Progenitor cell of endocrine pancreas (in vitro differentiated cells): ENCODE measurements around the gene USP15. TPM values are rescaled to one million over a fixed set of nuclear protein-coding genes. Genes with fewer than 3 reads are reported as not detected.

ENCODE experiments used
- DNase-seq: peaks from one replicate; pipeline ENCODE4 v3.0.0; 2021; ENCODE audit warnings: low spot score; ENCODE audit not compliant: unreplicated experiment
- H3K27ac Mint-ChIP-seq: 2 replicates; pipeline ENCODE4 v1.8.0; 2021; ENCODE audit warnings: mild to moderate bottlenecking, moderate library complexity, mixed read lengths
- H3K27me3 Mint-ChIP-seq: 2 replicates; pipeline ENCODE4 v1.8.0; 2021; ENCODE audit warnings: mixed read lengths
- H3K36me3 Mint-ChIP-seq: 2 replicates; pipeline ENCODE4 v1.8.0; 2022; ENCODE audit warnings: mixed read lengths; ENCODE audit not compliant: insufficient read depth
- H3K4me1 Mint-ChIP-seq: 2 replicates; pipeline ENCODE4 v1.8.0; 2021; ENCODE audit warnings: low read depth, mixed read lengths
- H3K4me3 Mint-ChIP-seq: 2 replicates; pipeline ENCODE4 v1.8.0; 2021; ENCODE audit warnings: low read depth, mild to moderate bottlenecking, moderate library complexity, mixed read lengths
- H3K9me3 Mint-ChIP-seq: 2 replicates; pipeline ENCODE4 v1.8.0; 2021; ENCODE audit warnings: low read depth, mixed read lengths
- CTCF ChIP-seq: fragments of 200-600 bp; sonication (generic); IDR thresholded peaks from one replicate; pipeline ENCODE4 v1.5.0; 2021; ENCODE audit warnings: antibody characterized with exemption, mild to moderate bottlenecking; ENCODE audit not compliant: unreplicated experiment
- total RNA-seq: library from RNA; stranded (reverse); gene quantifications from 2 replicates; pipeline ENCODE4 v1.2.1, GENCODE V29; 2021

USP15 gene
- total RNA-seq, 1 donor from 2014 or later: 43.3 TPM

GRCh38 chr12:62217466-62218194 lies 42.6 kb upstream of the USP15 start:
- Mint-ChIP-seq H3K27me3 (no peaks in the 10 kb centered on the region), H3K36me3 (no peaks in the 10 kb centered on the region), H3K9me3 (peaks cover 3% of the 10 kb centered on the region), H3K27ac (no peak overlapping the region), H3K4me3 (no peak overlapping the region), H3K4me1 (peaks cover 16% of the 10 kb centered on the region)
- no peak for TF ChIP-seq CTCF
- DNase-seq: no peak

GRCh38 chr12:62221107-62221506 lies 39.1 kb upstream of the USP15 start:
- Mint-ChIP-seq H3K9me3 (peaks cover 3% of the 10 kb centered on the region), H3K4me1 (peaks cover 9% of the 10 kb centered on the region), H3K36me3 (no peaks in the 10 kb centered on the region), H3K4me3 (no peak overlapping the region), H3K27me3 (no peaks in the 10 kb centered on the region), H3K27ac (no peak overlapping the region)
- TF ChIP-seq CTCF: no peak
- DNase-seq: no peak

DNA sequence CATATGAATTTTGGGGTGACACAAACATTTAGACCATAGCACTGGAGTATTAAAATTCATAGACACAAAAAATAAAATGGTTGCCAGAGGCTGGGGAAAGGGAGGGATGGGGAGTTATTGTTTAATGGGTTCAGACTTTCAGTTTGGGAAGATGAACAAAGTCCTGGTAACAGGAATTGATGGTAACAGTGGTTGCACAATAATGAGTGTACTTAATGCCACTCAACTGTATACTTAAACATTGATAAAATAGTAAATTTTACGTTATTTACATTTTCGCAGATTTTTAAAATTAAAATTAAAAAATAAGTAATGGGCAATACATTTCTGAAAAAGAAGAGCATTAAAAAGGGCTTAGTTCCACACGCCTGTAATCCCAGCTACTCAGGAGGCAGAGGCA lies 35.6 kb upstream of the USP15 start:
- TF ChIP-seq CTCF: no peak
- H3K9me3 Mint-ChIP-seq: peaks cover 3% of the 10 kb centered on the region
- no peak overlapping the region for H3K4me3 Mint-ChIP-seq
- H3K27me3 Mint-ChIP-seq: no peaks in the 10 kb centered on the region
- no peak for DNase-seq
- peaks cover 9% of the 10 kb centered on the region for H3K4me1 Mint-ChIP-seq
- H3K27ac Mint-ChIP-seq: no peak overlapping the region
- no peaks in the 10 kb centered on the region for H3K36me3 Mint-ChIP-seq

GRCh38 chr12:62227091-62227490 lies 33.1 kb upstream of the USP15 start:
- H3K27ac Mint-ChIP-seq: no peak overlapping the region
- no peak for TF ChIP-seq CTCF
- H3K36me3 Mint-ChIP-seq: no peaks in the 10 kb centered on the region
- no peaks in the 10 kb centered on the region for H3K4me1 Mint-ChIP-seq
- DNase-seq: no peak
- H3K27me3 Mint-ChIP-seq: no peaks in the 10 kb centered on the region
- H3K9me3 Mint-ChIP-seq: no peaks in the 10 kb centered on the region
- no peak overlapping the region for H3K4me3 Mint-ChIP-seq

DNA sequence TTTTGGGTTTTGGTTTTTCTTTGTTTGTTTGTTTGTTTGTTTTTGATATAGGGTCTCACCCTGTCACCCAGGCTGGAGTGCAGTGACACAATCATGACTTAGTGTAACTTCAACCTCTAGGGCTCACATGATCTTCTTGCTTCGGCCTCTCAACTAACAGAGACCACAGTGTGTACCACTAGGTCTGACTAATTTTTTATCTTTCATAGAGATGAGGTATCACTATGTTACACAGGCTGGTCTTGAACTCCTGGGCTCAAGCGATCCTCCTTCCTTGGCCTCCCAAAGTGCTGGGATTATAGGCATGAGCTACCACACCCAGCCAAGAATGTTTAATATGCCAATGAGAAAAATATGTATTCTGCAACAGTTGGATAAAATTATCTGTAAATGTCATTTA lies 29.6 kb upstream of the USP15 start:
- Mint-ChIP-seq H3K27me3 (no peaks in the 10 kb centered on the region), H3K4me3 (no peak overlapping the region), H3K36me3 (no peaks in the 10 kb centered on the region), H3K27ac (no peak overlapping the region), H3K9me3 (no peaks in the 10 kb centered on the region), H3K4me1 (no peaks in the 10 kb centered on the region)
- no peak for DNase-seq
- no peak for TF ChIP-seq CTCF
